ENCODE data around the gene ANGEL1.

GRCh38 chr14:76848879-76849278 is 36.2 kb upstream of the ANGEL1 start:
- TF ChIP-seq CTCF (IDR thresholded peaks at IDR 0.05), result no peak
- TF ChIP-seq POLR2A (IDR thresholded peaks at IDR 0.05), result no peak
